B cell (primary cell): ENCODE results near the gene BSDC1. TPM values are rescaled to one million over a fixed set of nuclear protein-coding genes. Genes with fewer than 3 reads are reported as not detected.
A peak's percentile ranks its signal among the peaks of the same experiment; 100 is the strongest.

Experiments used
- ATAC-seq: fragments of 200-7000 bp; cut with Tn5 transposase; one replicate; pipeline ENCODE4 v1.10.0; 2021; ENCODE audit warnings: low read depth, mild to moderate bottlenecking, moderate number of reproducible peaks, moderate library complexity
- CTCF ChIA-PET: fragments of 350-600 bp; sonication (Branson Sonifier 250); formaldehyde crosslinking; loops from one replicate; lab custom pipeline; 2021; ENCODE audit warnings: antibody characterized with exemption, inconsistent platforms; lab: Charles Lee
- POLR2A ChIA-PET: fragments of 350-600 bp; sonication (Branson Sonifier 250); formaldehyde crosslinking; loops from one replicate; lab custom pipeline; 2021; ENCODE audit warnings: antibody characterized with exemption; lab: Charles Lee
- DNase-seq: peaks from one replicate; pipeline ENCODE4 v3.0.0; 2013
- H2AFZ ChIP-seq: 2 replicates; pipeline ENCODE4 v1.6.1; 2012; ENCODE audit warnings: mild to moderate bottlenecking, low read depth, low read length; ENCODE audit not compliant: insufficient read depth, poor library complexity, severe bottlenecking
- H3K27ac ChIP-seq, 2 donors: 1 replicate in 1 of 2; 2 replicates in 1 of 2; pipeline ENCODE4 v1.5.1; 2012 to 2013; ENCODE audit warnings: low read length in 2 of 2, mild to moderate bottlenecking in 2 of 2, moderate library complexity in 1 of 2
- H3K27me3 ChIP-seq, 4 experiments: fragments of 200-600 bp in 1 of 4; sonication (generic) in 1 of 4; replicated peaks in 1 of 4; 1 replicate in 2 of 4; 2 replicates in 2 of 4; pipeline versions ENCODE4 v1.6.1 to v1.7.0; 2013 to 2016; ENCODE audit warnings: low read length in 3 of 4, mild to moderate bottlenecking in 2 of 4, mixed read lengths in 1 of 4, moderate library complexity in 1 of 4; ENCODE audit not compliant: insufficient read depth in 4 of 4, control insufficient read depth in 3 of 4; ENCODE audit errors: control extremely low read depth in 1 of 4
- H3K36me3 ChIP-seq, 2 experiments: replicated peaks in 1 of 2; 1 replicate in 1 of 2; 2 replicates in 1 of 2; pipeline versions ENCODE4 v1.6.1 to v1.7.1; 2013; ENCODE audit warnings: low read length in 1 of 2; ENCODE audit not compliant: insufficient read depth in 2 of 2, control insufficient read depth in 1 of 2; ENCODE audit errors: control extremely low read depth in 1 of 2, extremely low read depth in 1 of 2
- H3K4me1 ChIP-seq, 2 donors: fragments of 200-600 bp in 1 of 2; sonication (generic) in 1 of 2; 1 replicate in 1 of 2; 2 replicates in 1 of 2; pipeline versions ENCODE4 v1.5.1 to v1.6.1; 2013 to 2017; ENCODE audit warnings: low read length in 2 of 2; ENCODE audit not compliant: control insufficient read depth in 2 of 2, insufficient read depth in 2 of 2
- H3K4me2 ChIP-seq: replicated peaks from 2 replicates; pipeline ENCODE3; 2012; ENCODE audit warnings: mild to moderate bottlenecking, low read depth, low read length; ENCODE audit not compliant: poor library complexity, severe bottlenecking
- H3K4me3 ChIP-seq, 5 experiments: fragments of 200-600 bp in 1 of 5; sonication (generic) in 1 of 5; 1 replicate in 3 of 5; 2 replicates in 2 of 5; pipeline versions ENCODE4 v1.5.1 to v1.7.0; 2011 to 2016; ENCODE audit warnings: low read length in 4 of 5, mild to moderate bottlenecking in 4 of 5, low read depth in 2 of 5, control low read depth in 1 of 5, moderate library complexity in 1 of 5; ENCODE audit not compliant: insufficient read depth in 1 of 5; ENCODE audit errors: control extremely low read depth in 1 of 5, extremely low read depth in 1 of 5
- H3K79me2 ChIP-seq: fragments of 200-600 bp; sonication (generic); one replicate; pipeline ENCODE4 v1.6.0; 2016; ENCODE audit warnings: low read length; ENCODE audit not compliant: control insufficient read depth, insufficient read depth
- H3K9ac ChIP-seq: fragments of 200-600 bp; sonication (generic); 2 replicates; pipeline ENCODE4 v1.6.1; 2017; ENCODE audit warnings: mild to moderate bottlenecking, low read length, moderate library complexity
- H3K9me3 ChIP-seq, 3 donors: one replicate each; pipeline versions ENCODE4 v1.6.1 to v1.7.1; 2013; ENCODE audit warnings: low read length in 2 of 3; ENCODE audit not compliant: control insufficient read depth in 2 of 3, insufficient read depth in 1 of 3; ENCODE audit errors: control extremely low read depth in 1 of 3
- H4K20me1 ChIP-seq: 2 replicates; pipeline ENCODE4 v1.6.0; 2012; ENCODE audit warnings: mild to moderate bottlenecking, low read length; ENCODE audit not compliant: insufficient read depth, control insufficient read depth, poor library complexity, severe bottlenecking
- H3K27ac Mint-ChIP-seq: one replicate; pipeline ENCODE4 v1.8.0; 2021; ENCODE audit warnings: mixed read lengths
- H3K27me3 Mint-ChIP-seq: one replicate; pipeline ENCODE4 v1.8.0; 2021; ENCODE audit warnings: mixed read lengths
- H3K4me1 Mint-ChIP-seq: one replicate; pipeline ENCODE4 v1.8.0; 2021; ENCODE audit warnings: mixed read lengths
- H3K4me3 Mint-ChIP-seq: one replicate; pipeline ENCODE4 v1.8.0; 2021; ENCODE audit warnings: mixed read lengths
- H3K9me3 Mint-ChIP-seq: one replicate; pipeline ENCODE4 v1.8.0; 2022; ENCODE audit warnings: mixed read lengths; ENCODE audit not compliant: insufficient read depth
- CTCF ChIP-seq: fragments of 200-600 bp; IDR thresholded peaks from one replicate; pipeline ENCODE4 v1.8.0; 2022; ENCODE audit warnings: antibody characterized with exemption, mild to moderate bottlenecking
- EZH2 ChIP-seq: IDR thresholded peaks from 2 replicates; pipeline ENCODE4 v1.6.1; 2012; ENCODE audit warnings: borderline replicate concordance, low read depth, mild to moderate bottlenecking, moderate library complexity, low read length; ENCODE audit not compliant: insufficient read depth, poor library complexity, severe bottlenecking
- WGBS: methylation state at CpG from one replicate; pipeline ENCODE4 v1.1.5; 2013; ENCODE audit warnings: missing lambda C conversion rate; ENCODE audit not compliant: insufficient coverage; 5-methylcytosine and 5-hydroxymethylcytosine counted together
- intact Hi-C: fragments of 100-400 bp; cut with micrococcal nuclease; formaldehyde crosslinking; loops from one replicate; pipeline ENCODE4 v1.10.0; 2022
- polyA plus RNA-seq: library from polyadenylated mRNA; depleted of rRNA; stranded (reverse); fragments of >200 nt; gene quantifications from 2 replicates; pipeline ENCODE4 v1.2.3, GENCODE V29; 2012
- total RNA-seq, 2 donors: library from RNA; stranded (reverse); fragments of 120-200 nt in 1 of 2; gene quantifications; 1 replicate in 1 of 2; 2 replicates in 1 of 2; pipeline versions ENCODE4 v1.2.3 to v1.2.4, GENCODE V29; 2013 to 2022

Gene BSDC1
- total and polyA plus RNA-seq, 2 donors (not counting 1 experiment from before 2014, with no cell fraction given), result 54.5 to 117 TPM

- Mint-ChIP-seq H3K4me1 (peaks cover 22% of the 10 kb centered on the region), H3K27me3 (no peaks in the 10 kb centered on the region), H3K27ac (peak overlapping the region; percentile 20), H3K4me3 (peak overlapping the region; percentile 64), H3K9me3 (no peaks in the 10 kb centered on the region)
- no peak overlapping the region for H3K9ac ChIP-seq
- no peaks in the 10 kb centered on the region for H3K27me3 ChIP-seq
- peaks cover 14 to 27% of the 10 kb centered on the region in 2 donors for H3K4me1 ChIP-seq
- H3K4me2 ChIP-seq, result no peak overlapping the region
- ChIA-PET CTCF (interaction anchor here (0.8 to 3.4 kb wide), 6 partner anchors 11 to 132 kb away, joined by 3 to 29 read pairs (median 3); partner anchors contain the start of gene MARCKSL1), POLR2A (interaction anchor here (0.6 to 3.6 kb wide), 4 partner anchors 13 to 280 kb away, joined by 3 to 51 read pairs (median 3); partner anchors contain the start of gene MARCKSL1)
- TF ChIP-seq EZH2 (no peak), CTCF (no peak)
- no peak for ATAC-seq
- no peaks in the 10 kb centered on the region for H3K36me3 ChIP-seq
- intact Hi-C loops, result loop anchor here (10.0 kb wide), 1 partner anchor 708 kb away; the partner anchor contains the start of gene PEF1
- H2AFZ ChIP-seq, result no peak overlapping the region
- no peak overlapping the region for H3K4me3 ChIP-seq
- 94% methylated on average over 2 of the region's 2 CpGs for WGBS
- no peaks in the 10 kb centered on the region for H4K20me1 ChIP-seq
- no peak overlapping the region for H3K27ac ChIP-seq
- H3K9me3 ChIP-seq, result peaks cover 0 to 15% (median 4%) of the 10 kb centered on the region in 3 donors
- DNase-seq, result no peak
- H3K79me2 ChIP-seq, result no peaks in the 10 kb centered on the region
Observed at GRCh38 chr1:32352831-32353383, 41.3 kb downstream of the BSDC1 start.

- H3K27ac ChIP-seq, result peak overlapping the region; percentile 54 to 91
- H3K4me1 Mint-ChIP-seq, result peaks cover 22% of the 10 kb centered on the region
- WGBS, result 45% methylated on average over 5 of the region's 8 CpGs
- peaks cover 0 to 15% (median 4%) of the 10 kb centered on the region in 3 donors for H3K9me3 ChIP-seq
- peak overlapping the region; percentile 95 for H2AFZ ChIP-seq
- DNase-seq, result no peak
- ChIA-PET CTCF (interaction anchor here (0.6 to 3.4 kb wide), 8 partner anchors 10 to 316 kb away, joined by 3 to 29 read pairs (median 3); partner anchors contain the start of gene MARCKSL1), POLR2A (interaction anchor here (0.6 to 3.6 kb wide), 5 partner anchors 8 to 279 kb away, joined by 3 to 51 read pairs (median 4); partner anchors contain the start of gene MARCKSL1)
- no peaks in the 10 kb centered on the region for H4K20me1 ChIP-seq
- H3K9me3 Mint-ChIP-seq, result no peaks in the 10 kb centered on the region
- H3K79me2 ChIP-seq, result no peaks in the 10 kb centered on the region
- peak overlapping the region; percentile 99 for H3K4me2 ChIP-seq
- no peak for TF ChIP-seq EZH2
- no peak for TF ChIP-seq CTCF
- no peaks in the 10 kb centered on the region for H3K36me3 ChIP-seq
- H3K27me3 ChIP-seq, result no peaks in the 10 kb centered on the region
- H3K27ac Mint-ChIP-seq, result peak overlapping the region; percentile 46
- H3K27me3 Mint-ChIP-seq, result no peaks in the 10 kb centered on the region
- peak overlapping the region; percentile 88 for H3K4me3 Mint-ChIP-seq
- no peak for ATAC-seq
- intact Hi-C loops, result loop anchor here (10.0 kb wide), 1 partner anchor 707 kb away; the partner anchor contains the start of gene PEF1
- peak overlapping the region; percentile 80 for H3K9ac ChIP-seq
- peaks cover 14 to 27% of the 10 kb centered on the region in 2 donors for H3K4me1 ChIP-seq
- peak overlapping the region in 4 of 5 experiments; percentile 62 to 75 (median 65) for H3K4me3 ChIP-seq
Observed at GRCh38 chr1:32352239-32352745, 41.9 kb downstream of the BSDC1 start.
